Progenitor cell of endocrine pancreas (in vitro differentiated cells): ENCODE data around the gene GPR152. TPM values are rescaled to one million over a fixed set of nuclear protein-coding genes. Genes with fewer than 3 reads are reported as not detected.
A peak's percentile ranks its signal among the peaks of the same experiment; 100 is the strongest.
"Not testable (repeated sequence)": the region's sequence is repeated elsewhere in the genome, so short reads cannot be mapped to it uniquely, and the experiment has no call there.

Experiments used
- DNase-seq: peaks from one replicate; pipeline ENCODE4 v3.0.0; 2021; ENCODE audit warnings: low spot score; ENCODE audit not compliant: unreplicated experiment
- H3K27ac Mint-ChIP-seq: 2 replicates; pipeline ENCODE4 v1.8.0; 2021; ENCODE audit warnings: mild to moderate bottlenecking, moderate library complexity, mixed read lengths
- H3K27me3 Mint-ChIP-seq: 2 replicates; pipeline ENCODE4 v1.8.0; 2021; ENCODE audit warnings: mixed read lengths
- H3K36me3 Mint-ChIP-seq: 2 replicates; pipeline ENCODE4 v1.8.0; 2022; ENCODE audit warnings: mixed read lengths; ENCODE audit not compliant: insufficient read depth
- H3K4me1 Mint-ChIP-seq: 2 replicates; pipeline ENCODE4 v1.8.0; 2021; ENCODE audit warnings: low read depth, mixed read lengths
- H3K4me3 Mint-ChIP-seq: 2 replicates; pipeline ENCODE4 v1.8.0; 2021; ENCODE audit warnings: low read depth, mild to moderate bottlenecking, moderate library complexity, mixed read lengths
- H3K9me3 Mint-ChIP-seq: 2 replicates; pipeline ENCODE4 v1.8.0; 2021; ENCODE audit warnings: low read depth, mixed read lengths
- total RNA-seq: library from RNA; stranded (reverse); gene quantifications from 2 replicates; pipeline ENCODE4 v1.2.1, GENCODE V29; 2021
- TF ChIP-seq, protein P1 (sequence below): fragments of 200-600 bp; sonication (generic); IDR thresholded peaks from one replicate; pipeline ENCODE4 v1.5.0; 2021; ENCODE audit warnings: antibody characterized with exemption, mild to moderate bottlenecking; ENCODE audit not compliant: unreplicated experiment

GPR152 gene
- total RNA-seq, 1 donor from 2014 or later: not detected

DNA sequence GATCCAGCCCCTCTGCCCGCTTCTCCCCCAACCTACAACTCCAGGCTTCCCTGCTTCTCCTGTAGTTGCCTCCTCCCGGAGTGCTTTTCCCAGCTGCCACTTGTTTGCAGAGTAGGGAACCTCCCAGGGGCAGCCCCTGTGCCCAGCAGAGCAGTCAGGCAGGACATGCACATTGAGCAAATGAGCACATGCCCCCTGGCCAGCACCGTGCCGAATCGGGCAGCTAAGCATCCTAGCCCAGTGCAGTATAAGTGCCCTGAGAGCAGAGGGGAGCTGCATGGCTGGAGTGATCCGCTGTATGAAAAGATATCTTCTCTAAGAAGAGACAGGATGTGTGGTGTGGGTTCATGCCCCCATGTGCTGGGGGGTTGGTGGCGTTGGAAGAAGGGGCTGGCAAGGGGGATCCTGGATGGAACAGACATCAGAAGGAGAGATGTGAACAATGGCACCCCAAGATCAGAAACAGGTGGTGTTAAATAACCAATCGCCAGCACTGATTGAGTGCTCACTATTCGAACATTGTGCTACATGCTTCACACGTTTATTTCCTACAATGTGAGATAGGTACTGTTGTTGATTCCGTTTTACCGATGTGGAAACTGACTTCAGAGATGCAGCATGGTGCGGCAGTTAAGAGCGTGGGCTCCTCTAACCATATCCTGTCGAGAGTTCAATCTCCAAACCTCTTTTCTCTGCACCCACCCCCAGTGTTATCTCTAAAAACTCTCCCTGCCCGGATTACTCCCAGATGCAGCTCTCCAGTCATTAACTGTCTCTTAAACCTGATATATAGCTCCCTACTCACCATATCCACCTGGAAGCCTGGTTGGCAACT is 31.5 kb upstream of the GPR152 start:
- peaks cover 2% of the 10 kb centered on the region for H3K27me3 Mint-ChIP-seq

GRCh38 chr11:67482827-67483798 is 30.6 kb upstream of the GPR152 start, which contains the start of gene AIP:
Gene AIP (plus strand): TSS chr11:67483026. CDS start chr11:67483159, 133 bp downstream.
- Mint-ChIP-seq H3K36me3 (peaks cover 12% of the 10 kb centered on the region), H3K9me3 (peaks cover 2% of the 10 kb centered on the region), H3K27ac (peak within 1 kb of the TSS; percentile 94), H3K27me3 (peaks cover 2% of the 10 kb centered on the region), H3K4me1 (peaks cover 9% of the 10 kb centered on the region), H3K4me3 (peak within 1 kb of the TSS; percentile 87)
- TF ChIP-seq, protein P1, sequence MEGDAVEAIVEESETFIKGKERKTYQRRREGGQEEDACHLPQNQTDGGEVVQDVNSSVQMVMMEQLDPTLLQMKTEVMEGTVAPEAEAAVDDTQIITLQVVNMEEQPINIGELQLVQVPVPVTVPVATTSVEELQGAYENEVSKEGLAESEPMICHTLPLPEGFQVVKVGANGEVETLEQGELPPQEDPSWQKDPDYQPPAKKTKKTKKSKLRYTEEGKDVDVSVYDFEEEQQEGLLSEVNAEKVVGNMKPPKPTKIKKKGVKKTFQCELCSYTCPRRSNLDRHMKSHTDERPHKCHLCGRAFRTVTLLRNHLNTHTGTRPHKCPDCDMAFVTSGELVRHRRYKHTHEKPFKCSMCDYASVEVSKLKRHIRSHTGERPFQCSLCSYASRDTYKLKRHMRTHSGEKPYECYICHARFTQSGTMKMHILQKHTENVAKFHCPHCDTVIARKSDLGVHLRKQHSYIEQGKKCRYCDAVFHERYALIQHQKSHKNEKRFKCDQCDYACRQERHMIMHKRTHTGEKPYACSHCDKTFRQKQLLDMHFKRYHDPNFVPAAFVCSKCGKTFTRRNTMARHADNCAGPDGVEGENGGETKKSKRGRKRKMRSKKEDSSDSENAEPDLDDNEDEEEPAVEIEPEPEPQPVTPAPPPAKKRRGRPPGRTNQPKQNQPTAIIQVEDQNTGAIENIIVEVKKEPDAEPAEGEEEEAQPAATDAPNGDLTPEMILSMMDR: peak; percentile 15
- peak; percentile 95 for DNase-seq

More for the DNA sequence above, 31.5 kb upstream of the GPR152 start:
- Mint-ChIP-seq H3K4me1 (peaks cover 9% of the 10 kb centered on the region), H3K27ac (no peak overlapping the region), H3K9me3 (peaks cover 2% of the 10 kb centered on the region), H3K4me3 (peak overlapping the region; percentile 87), H3K36me3 (peaks cover 12% of the 10 kb centered on the region)
- TF ChIP-seq, protein P1: no peak
- no peak for DNase-seq

DNA sequence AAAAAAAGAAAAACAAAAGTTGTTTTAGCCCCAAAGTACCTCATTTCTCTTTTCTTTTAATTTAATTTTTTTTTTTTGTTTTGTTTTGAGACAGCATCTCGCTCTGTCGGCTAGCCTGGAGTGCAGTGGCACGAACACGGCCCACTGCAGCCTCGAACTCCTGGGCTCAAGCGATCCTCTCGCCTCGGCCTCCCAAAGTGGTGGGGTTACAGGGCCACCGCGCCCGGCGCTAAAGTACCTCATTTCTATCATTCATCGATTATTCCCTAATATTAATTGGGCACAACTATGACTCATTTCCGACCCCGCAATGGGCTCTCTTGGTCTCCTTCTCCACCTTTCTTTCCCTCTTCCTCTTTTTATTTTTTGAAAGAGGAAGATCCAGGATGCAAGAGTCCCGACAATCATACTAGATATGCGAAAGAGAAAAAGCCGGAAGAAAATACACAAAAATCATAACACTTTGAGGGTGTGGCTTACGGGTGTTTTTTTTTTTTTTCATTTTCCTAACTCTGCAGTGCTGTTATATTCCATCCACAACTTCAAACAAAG is 29.8 kb upstream of the GPR152 start:
- DNase-seq: no peak
- TF ChIP-seq, protein P1: no peak
- Mint-ChIP-seq H3K4me1 (peaks cover 9% of the 10 kb centered on the region), H3K9me3 (peaks cover 2% of the 10 kb centered on the region), H3K36me3 (peaks cover 8% of the 10 kb centered on the region), H3K27me3 (peaks cover 2% of the 10 kb centered on the region), H3K27ac (no peak overlapping the region), H3K4me3 (peak overlapping the region; percentile 87)

DNA sequence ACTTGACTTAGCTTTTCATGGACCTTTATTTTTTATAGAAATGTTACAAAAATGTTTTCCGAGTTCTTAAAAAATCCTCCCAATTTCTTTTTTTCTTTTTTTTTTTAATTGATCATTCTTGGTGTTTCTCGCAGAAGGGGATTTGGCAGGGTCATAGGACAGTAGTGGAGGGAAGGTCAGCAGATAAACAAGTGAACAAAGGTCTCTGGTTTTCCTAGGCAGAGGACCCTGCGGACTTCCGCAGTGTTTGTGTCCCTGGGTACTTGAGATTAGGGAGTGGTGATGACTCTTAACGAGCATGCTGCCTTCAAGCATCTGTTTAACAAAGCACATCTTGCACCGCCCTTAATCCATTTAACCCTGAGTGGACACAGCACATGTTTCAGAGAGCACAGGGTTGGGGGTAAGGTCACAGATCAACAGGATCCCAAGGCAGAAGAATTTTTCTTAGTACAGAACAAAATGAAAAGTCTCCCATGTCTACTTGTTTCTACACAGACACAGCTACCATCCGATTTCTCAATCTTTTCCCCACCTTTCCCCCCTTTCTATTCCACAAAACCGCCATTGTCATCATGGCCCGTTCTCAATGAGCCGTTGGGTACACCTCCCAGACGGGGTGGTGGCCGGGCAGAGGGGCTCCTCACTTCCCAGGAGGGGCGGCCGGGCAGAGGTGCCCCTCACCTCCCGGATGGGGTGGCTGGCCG is 25.0 kb upstream of the GPR152 start:
- H3K27me3 Mint-ChIP-seq, DNase-seq, H3K36me3 Mint-ChIP-seq, H3K4me3 Mint-ChIP-seq, H3K4me1 Mint-ChIP-seq, H3K27ac Mint-ChIP-seq, H3K9me3 Mint-ChIP-seq: not testable (repeated sequence)

DNA sequence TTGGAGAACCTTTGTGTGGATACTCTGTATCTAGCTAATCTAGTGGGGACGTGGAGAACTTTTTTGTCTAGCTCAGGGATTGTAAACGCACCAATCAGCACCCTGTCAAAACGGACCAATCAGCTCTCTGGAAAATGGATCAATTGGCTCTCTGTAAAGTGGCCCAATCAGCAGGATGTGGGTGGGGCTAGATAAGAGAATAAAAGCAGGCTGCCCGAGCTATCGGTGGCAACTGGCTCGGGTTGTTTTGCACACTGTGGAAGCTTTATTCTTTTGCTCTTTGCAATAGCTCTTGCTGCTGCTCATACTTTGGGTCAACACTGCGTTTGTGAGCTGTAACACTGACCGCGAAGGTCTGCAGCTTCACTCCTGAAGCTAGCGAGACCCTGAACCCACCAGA is 24.2 kb upstream of the GPR152 start:
- H3K4me1 Mint-ChIP-seq, H3K36me3 Mint-ChIP-seq, H3K27me3 Mint-ChIP-seq, H3K27ac Mint-ChIP-seq, H3K9me3 Mint-ChIP-seq, DNase-seq, H3K4me3 Mint-ChIP-seq: not testable (repeated sequence)
